Activated CD8-positive, alpha-beta memory T cell treated with anti-CD3 and anti-CD28 coated beads, Interleukin-2, amount 50 U/mL, for 24 hours (primary cell): ENCODE results near the gene UBN2.
"Not testable (repeated sequence)": the region's sequence is repeated elsewhere in the genome, so short reads cannot be mapped to it uniquely, and the experiment has no call there.

Experiments used
- DNase-seq: peaks from one replicate; pipeline ENCODE4 v3.0.0-alpha.2; 2020; ENCODE audit errors: extremely low read depth

The UBN2 gene

GRCh38 chr7:139294951-139295575 is 64.0 kb downstream of the UBN2 start:
- no peak for DNase-seq

GRCh38 chr7:139297795-139298194 is 66.8 kb downstream of the UBN2 start:
- DNase-seq, result no peak

- DNase-seq, result no peak
These were observed 68.3 kb downstream of the UBN2 start for GRCh38 chr7:139299296-139299695.

DNA sequence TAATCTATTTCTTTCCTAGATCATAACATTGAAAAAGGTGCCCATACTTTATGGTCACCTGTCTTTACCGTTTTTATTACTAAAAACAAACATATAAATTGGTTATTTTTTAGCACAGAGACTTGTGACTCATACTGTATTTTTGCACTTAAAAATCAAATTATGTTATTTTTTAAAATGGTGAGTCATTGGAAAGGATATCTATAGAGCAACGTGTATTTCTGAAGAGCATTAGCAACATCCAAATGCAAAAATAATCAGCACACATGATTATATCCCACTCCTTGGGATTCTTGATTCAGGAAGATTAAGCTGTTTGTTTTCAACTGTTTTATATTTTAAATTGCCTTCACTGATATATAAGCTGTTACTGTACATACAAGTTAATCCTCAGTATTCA is 69.4 kb downstream of the UBN2 start:
- DNase-seq, result no peak

- DNase-seq, result no peak
These were observed 73.5 kb downstream of the UBN2 start for GRCh38 chr7:139304517-139304916.

GRCh38 chr7:139317939-139318505 is 87.0 kb downstream of the UBN2 start:
- no peak for DNase-seq

- no peak for DNase-seq
These were observed 90.2 kb downstream of the UBN2 start for GRCh38 chr7:139321071-139321745.

DNA sequence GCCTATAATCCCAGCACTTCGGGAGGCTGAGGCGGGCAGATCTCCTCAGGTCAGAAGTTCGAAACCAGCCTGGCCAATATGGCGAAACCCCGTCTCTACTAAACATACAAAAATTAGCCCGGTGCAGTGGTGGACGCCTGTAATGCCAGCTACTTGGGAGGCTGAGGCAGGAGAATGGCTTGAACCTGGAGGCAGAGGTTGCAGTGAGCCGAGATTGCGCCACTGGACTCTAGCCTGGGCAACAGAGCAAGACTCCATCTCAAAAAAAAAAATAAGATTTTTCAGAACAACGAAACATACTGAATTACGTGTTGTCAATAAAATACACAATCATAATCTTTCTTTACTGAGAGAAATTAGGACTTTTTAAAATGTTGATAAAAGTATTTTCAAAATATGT is 93.7 kb downstream of the UBN2 start:
- not testable (repeated sequence) for DNase-seq

DNA sequence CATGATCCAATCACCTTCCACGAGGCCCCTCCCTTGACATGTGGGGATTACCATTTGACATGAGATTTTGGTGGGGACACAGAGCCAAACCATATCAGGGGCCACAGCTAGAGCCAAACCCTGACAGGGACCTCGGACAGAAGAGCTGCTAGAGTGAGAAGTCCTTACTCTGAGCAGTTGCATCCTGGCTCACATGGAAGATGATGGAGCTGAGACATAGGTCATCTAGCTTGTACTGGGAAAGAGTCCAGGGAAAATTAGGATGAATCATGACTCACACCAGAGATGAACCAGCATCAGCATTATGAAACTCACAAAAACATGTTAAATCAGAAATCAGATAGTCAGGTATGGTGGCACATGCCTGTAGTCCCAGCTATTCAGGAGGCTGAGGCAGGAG is 97.3 kb downstream of the UBN2 start:
- no peak for DNase-seq

DNA sequence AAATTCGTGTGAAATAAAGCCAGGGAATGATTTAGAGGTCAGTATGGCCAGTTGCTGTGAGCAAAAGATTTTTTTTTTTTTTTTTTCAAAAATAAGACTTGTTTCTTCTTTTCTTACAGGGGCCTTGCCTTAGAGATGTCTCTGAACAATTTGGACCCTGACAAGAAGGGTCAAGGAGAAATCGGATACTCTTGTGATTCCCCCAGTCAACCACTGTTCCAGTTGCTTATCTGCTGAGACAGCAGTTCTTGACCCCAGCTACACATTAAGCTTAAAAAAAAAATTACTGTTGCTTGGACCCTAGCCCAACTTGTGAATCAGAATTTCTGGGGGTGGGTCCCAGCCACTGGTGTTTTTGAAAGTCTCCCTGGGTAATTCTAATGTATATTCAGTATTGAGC is 98.1 kb downstream of the UBN2 start:
- no peak for DNase-seq

DNA sequence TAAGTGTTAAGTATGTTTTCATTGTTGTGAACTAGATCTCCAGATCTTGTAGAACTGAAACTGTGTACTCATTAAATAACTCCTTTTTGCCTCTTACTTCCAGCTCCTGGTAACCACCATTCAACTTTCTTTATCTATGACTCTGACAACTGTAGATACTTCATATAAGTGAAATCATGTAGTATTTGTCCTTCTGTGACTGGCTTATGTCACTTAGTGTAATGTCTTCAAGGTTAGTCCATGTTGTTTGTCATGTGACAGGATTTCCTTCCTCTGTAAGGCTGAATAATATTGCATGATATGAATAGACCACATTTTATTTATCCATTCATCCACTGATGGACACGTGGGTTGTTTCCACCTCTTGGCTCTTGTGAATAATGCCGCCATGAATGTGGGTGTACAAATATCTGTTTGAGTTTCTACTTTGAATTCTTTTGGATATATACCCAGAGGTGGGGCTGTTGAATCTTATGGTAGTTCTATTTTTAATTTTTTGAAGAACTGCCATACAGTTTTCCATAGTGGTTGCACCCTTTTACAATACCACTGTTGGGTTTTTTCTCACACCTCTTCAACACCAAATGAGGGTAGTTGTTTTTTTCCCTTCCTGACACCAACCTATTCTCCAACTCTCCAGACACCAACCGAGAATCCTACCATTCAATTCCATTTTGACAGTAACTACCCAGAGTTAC is 99.4 kb downstream of the UBN2 start:
- DNase-seq, result no peak

GRCh38 chr7:139332697-139333359 is 101.8 kb downstream of the UBN2 start:
- no peak for DNase-seq

- DNase-seq, result not testable (repeated sequence)
These were observed 102.4 kb downstream of the UBN2 start for GRCh38 chr7:139333443-139333842.

- DNase-seq, result no peak
These were observed 103.5 kb downstream of the UBN2 start for GRCh38 chr7:139334399-139335150.

- DNase-seq, result no peak
These were observed 108.0 kb downstream of the UBN2 start for GRCh38 chr7:139339025-139339424.

GRCh38 chr7:139339698-139340036 is 108.6 kb downstream of the UBN2 start:
- no peak for DNase-seq

DNA sequence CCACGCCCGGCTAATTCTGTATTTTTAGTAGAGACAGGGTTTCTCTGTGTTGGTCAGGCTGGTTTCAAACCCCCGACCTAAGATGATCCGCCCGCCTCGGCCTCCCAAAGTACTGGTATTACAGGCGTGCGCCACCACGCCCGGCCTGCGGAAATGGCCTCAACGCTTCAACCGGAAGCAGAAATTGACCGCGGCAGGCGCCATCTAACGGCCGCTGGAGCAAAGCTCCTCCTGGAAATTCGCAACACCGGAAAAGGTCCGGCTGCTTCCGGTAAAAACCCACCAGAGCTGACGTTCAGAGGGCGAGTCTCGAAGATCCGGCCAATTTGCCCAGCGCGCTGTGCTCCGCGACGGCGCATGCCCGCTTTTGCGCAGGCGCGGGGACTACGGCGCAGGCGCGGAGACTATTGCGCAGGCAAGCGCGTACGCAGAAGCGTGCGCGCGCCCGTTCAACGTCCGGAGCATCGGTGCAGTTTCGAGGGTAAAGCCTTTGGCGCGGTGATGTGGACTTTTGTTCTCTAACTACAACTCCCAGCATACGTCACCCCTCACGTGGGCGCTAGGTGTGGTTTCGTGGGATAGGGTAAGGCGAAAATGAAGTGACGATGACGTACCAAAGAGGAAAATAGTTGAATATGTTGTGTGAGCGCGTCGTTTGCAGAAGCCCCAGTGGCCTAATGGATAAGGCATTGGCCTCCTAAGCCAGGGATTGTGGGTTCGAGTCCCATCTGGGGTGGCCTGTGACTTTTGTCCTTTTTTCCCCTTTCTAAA is 109.2 kb downstream of the UBN2 start:
- peak; percentile 99 for DNase-seq

DNA sequence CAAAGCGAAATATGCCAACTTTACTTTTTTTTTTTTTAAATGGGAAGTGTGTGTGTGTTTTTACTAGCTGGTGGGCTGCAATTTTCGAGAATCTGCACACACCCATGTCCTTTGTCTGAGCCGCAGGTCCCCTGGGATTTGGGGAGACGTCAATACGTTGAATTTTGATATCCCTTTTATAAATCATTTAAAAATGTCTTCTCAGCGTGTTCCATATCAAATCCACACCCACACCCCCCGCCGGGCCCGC is 109.7 kb downstream of the UBN2 start:
- no peak for DNase-seq

GRCh38 chr7:139341058-139341775 is 110.2 kb downstream of the UBN2 start, which contains the start of gene FMC1:
FMC1 (plus strand) TSS chr7:139341337; CDS start chr7:139341385, 48 bp downstream.
- DNase-seq, result peak; percentile 71

GRCh38 chr7:139341776-139342226 is 110.8 kb downstream of the UBN2 start:
- DNase-seq, result no peak
